Measurements from ENCODE around the gene SQOR.

The SQOR gene

DNA sequence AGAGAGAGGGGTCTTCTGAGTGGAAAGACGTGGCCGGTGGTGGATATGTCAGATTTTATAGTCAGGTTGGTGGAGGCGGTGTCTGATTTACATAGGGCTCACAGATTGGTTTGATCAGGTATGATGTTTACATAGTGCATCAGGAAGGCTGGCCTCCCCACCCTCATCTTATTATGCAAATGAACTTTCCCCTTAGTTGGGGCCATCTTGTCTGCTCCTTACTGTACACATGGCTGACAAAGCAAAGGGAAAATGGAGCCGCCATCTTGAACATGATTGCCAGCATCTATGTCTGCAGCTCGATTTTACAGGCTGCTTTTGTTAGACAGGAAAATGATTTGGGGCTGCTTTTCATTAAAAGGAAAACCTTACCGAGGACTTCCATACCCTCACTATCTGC is 19.9 kb downstream of the SQOR start:
- no peak for TF ChIP-seq POLR2AphosphoS5 (IDR thresholded peaks at IDR 0.05; ENCODE audit: low read depth, low read length)
- TF ChIP-seq FOXP2 (optimal IDR thresholded peaks at IDR 0.05; ENCODE audit: borderline replicate concordance, extremely low read depth, extremely low read length, insufficient read depth): no peak
- no peak for TF ChIP-seq SIN3A (IDR thresholded peaks at IDR 0.05; ENCODE audit: borderline replicate concordance, insufficient read depth, low read length)
- TF ChIP-seq, protein P1, sequence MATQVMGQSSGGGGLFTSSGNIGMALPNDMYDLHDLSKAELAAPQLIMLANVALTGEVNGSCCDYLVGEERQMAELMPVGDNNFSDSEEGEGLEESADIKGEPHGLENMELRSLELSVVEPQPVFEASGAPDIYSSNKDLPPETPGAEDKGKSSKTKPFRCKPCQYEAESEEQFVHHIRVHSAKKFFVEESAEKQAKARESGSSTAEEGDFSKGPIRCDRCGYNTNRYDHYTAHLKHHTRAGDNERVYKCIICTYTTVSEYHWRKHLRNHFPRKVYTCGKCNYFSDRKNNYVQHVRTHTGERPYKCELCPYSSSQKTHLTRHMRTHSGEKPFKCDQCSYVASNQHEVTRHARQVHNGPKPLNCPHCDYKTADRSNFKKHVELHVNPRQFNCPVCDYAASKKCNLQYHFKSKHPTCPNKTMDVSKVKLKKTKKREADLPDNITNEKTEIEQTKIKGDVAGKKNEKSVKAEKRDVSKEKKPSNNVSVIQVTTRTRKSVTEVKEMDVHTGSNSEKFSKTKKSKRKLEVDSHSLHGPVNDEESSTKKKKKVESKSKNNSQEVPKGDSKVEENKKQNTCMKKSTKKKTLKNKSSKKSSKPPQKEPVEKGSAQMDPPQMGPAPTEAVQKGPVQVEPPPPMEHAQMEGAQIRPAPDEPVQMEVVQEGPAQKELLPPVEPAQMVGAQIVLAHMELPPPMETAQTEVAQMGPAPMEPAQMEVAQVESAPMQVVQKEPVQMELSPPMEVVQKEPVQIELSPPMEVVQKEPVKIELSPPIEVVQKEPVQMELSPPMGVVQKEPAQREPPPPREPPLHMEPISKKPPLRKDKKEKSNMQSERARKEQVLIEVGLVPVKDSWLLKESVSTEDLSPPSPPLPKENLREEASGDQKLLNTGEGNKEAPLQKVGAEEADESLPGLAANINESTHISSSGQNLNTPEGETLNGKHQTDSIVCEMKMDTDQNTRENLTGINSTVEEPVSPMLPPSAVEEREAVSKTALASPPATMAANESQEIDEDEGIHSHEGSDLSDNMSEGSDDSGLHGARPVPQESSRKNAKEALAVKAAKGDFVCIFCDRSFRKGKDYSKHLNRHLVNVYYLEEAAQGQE (IDR thresholded peaks at IDR 0.05; ENCODE audit: insufficient read depth in 1 of 2, low read depth in 2 of 2, low read length in 2 of 2): no peak
- TF ChIP-seq TAF1 (IDR thresholded peaks at IDR 0.05; ENCODE audit: borderline replicate concordance, insufficient read depth, low read length): no peak

DNA sequence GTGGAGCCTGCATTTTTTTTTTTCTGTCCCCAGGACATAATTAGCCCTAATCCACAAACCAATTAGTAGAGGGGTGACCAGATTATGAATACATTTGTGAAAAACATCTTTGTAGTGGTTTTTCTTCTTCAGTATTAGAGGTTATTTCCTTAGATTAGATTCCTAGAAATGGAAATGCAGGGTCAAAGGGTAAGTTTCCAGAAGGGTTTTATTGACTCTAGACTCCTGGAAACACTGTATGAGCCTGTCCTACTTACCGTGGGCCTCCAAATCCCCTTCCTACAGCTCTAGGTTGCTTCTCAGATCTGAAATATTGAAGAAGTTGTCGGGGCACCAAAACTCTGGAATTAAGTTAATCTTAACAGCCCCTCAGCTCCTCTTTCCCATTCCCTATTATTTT is 22.4 kb downstream of the SQOR start:
- TF ChIP-seq TAF1 (IDR thresholded peaks at IDR 0.05; ENCODE audit: borderline replicate concordance, insufficient read depth, low read length) (no peak), POLR2AphosphoS5 (IDR thresholded peaks at IDR 0.05; ENCODE audit: low read depth, low read length) (no peak), FOXP2 (optimal IDR thresholded peaks at IDR 0.05; ENCODE audit: borderline replicate concordance, extremely low read depth, extremely low read length, insufficient read depth) (no peak), SIN3A (IDR thresholded peaks at IDR 0.05; ENCODE audit: borderline replicate concordance, insufficient read depth, low read length) (no peak)
- TF ChIP-seq, protein P1 (IDR thresholded peaks at IDR 0.05; ENCODE audit: insufficient read depth in 1 of 2, low read depth in 2 of 2, low read length in 2 of 2): no peak

DNA sequence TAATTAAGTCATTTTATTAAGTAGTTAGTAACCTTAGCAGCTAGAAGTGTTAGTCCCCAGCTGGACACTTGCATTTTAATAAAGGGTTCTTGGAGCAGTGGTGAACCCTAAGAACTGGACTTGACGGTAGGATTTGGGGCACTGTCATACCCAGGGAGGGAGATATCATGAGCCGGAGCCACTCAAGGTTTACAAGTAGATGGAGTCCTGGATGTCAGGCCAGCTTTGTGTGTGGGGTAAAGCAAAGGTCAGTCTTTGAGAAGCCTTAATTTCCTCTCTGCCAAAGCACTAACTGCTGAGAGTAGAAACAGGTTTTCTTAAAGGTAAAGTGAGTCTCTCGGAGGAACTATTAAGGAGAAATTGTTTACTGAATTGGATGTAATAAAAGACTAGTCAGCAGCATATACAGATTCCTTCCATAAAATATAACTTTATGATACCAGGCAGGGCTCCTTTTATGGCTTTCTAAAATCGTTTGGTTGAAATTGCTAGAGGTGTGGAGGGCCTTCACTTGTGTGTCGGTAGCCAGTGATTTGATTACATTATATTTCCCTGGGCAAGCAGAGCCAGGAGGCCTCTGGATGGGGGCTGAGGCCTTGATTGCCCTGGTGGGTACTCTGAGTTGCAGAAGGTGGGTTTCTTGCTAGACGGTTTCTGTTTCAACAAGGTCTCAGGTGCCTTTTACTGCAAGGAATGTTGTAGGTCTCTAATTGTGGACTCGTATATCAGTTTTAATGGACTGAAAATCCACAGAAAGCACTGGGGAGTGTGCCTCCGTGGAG is 23.1 kb downstream of the SQOR start:
- TF ChIP-seq FOXP2 (optimal IDR thresholded peaks at IDR 0.05; ENCODE audit: borderline replicate concordance, extremely low read depth, extremely low read length, insufficient read depth): no peak
- TF ChIP-seq, protein P1 (IDR thresholded peaks at IDR 0.05; ENCODE audit: insufficient read depth in 1 of 2, low read depth in 2 of 2, low read length in 2 of 2): no peak
- TF ChIP-seq POLR2AphosphoS5 (IDR thresholded peaks at IDR 0.05; ENCODE audit: low read depth, low read length): no peak
- no peak for TF ChIP-seq SIN3A (IDR thresholded peaks at IDR 0.05; ENCODE audit: borderline replicate concordance, insufficient read depth, low read length)
- TF ChIP-seq TAF1 (IDR thresholded peaks at IDR 0.05; ENCODE audit: borderline replicate concordance, insufficient read depth, low read length): no peak

DNA sequence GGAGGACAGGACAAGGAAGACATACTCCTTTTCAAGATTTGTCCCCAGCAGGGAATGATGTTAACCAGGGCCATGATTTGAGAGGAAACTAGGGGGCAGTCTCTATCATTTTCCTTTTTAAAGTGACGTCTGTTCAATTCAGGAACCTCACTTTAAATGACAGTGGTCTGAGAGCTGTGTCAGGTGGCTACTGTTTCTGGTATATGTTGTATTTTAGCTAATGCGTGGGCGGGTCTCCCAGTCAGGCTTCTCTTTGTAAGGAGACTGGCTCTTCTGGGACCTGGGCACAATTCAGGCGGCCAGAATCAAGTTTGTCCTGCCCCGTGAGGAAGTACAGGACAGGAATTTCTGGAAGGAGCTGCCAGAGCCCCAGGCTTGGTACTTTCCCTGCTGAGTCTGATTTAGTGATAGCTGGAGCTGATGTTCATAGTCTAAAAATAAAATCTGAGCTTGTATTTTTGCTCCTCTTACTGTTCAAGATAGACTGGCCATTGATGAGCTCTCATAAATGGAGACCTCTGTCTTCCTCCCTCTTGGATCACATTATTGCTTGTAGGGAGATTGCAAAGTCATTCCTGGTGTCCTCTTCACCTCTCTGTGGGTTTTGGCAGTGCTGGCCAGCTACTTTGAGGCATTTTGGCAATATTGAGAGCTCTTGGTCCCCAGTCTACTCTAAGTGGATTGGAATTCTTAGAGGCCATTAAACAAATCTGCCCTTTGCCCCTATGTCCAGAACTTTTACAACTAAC is 25.6 kb downstream of the SQOR start:
- TF ChIP-seq SIN3A (IDR thresholded peaks at IDR 0.05; ENCODE audit: borderline replicate concordance, insufficient read depth, low read length) (no peak), POLR2AphosphoS5 (IDR thresholded peaks at IDR 0.05; ENCODE audit: low read depth, low read length) (no peak), FOXP2 (optimal IDR thresholded peaks at IDR 0.05; ENCODE audit: borderline replicate concordance, extremely low read depth, extremely low read length, insufficient read depth) (no peak), TAF1 (IDR thresholded peaks at IDR 0.05; ENCODE audit: borderline replicate concordance, insufficient read depth, low read length) (no peak)
- TF ChIP-seq, protein P1 (IDR thresholded peaks at IDR 0.05; ENCODE audit: insufficient read depth in 1 of 2, low read depth in 2 of 2, low read length in 2 of 2): no peak

Measured in PFSK-1 (cell line).